ENCODE measurements around the gene HDGFL3.
"Not testable (repeated sequence)": the region's sequence is repeated elsewhere in the genome, so short reads cannot be mapped to it uniquely, and the experiment has no call there.

HDGFL3 gene

GRCh38 chr15:83166218-83166617, 41.4 kb downstream of the HDGFL3 start:
- Histone ChIP-seq H3K9me3 (ENCODE audit: control insufficient read depth, insufficient read depth, low read length) (no peaks in the 10 kb centered on the region), H3K27ac (ENCODE audit: low read depth, low read length) (no peak overlapping the region), H3K36me3 (ENCODE audit: control insufficient read depth, insufficient read depth, low read length) (peaks cover 14% of the 10 kb centered on the region), H3K27me3 (ENCODE audit: control insufficient read depth, insufficient read depth, low read length) (no peaks in the 10 kb centered on the region), H3K4me3 (ENCODE audit: low read depth, low read length) (no peak overlapping the region), H3K9ac (ENCODE audit: low read depth, low read length) (no peak overlapping the region), H3K4me1 (ENCODE audit: control insufficient read depth, insufficient read depth, low read length) (peaks cover 12% of the 10 kb centered on the region)

DNA sequence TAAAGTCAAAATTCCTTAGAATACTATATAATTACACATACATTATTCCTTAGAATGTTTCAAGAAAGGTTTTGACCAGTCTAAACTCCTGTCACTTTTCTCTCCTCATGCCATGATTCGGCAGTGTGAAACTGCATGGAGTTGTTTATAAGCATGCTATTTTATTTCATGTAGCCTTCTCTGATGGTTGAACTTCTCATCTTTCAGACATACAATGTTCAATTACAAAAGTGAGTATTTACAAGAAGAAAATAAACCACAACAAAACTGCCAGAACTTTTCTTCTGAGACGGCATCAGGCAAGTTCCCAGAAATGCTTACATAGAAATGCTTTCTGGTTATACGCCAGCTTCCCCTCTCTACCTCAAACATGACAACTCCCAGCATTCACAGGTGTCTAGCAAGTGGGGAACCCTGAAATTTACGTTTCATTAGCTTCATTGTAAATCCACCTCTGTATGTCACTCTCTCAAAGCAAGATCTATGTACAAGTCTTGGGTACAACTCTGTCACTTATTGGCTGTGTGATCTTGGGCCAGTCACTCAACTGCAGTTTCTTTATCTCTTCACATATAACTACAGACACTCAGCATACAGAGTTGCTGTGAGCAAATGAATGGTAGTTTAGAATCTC, 42.7 kb downstream of the HDGFL3 start:
- Histone ChIP-seq H3K9ac (ENCODE audit: low read depth, low read length) (no peak overlapping the region), H3K27me3 (ENCODE audit: control insufficient read depth, insufficient read depth, low read length) (no peaks in the 10 kb centered on the region), H3K4me3 (ENCODE audit: low read depth, low read length) (no peak overlapping the region), H3K36me3 (ENCODE audit: control insufficient read depth, insufficient read depth, low read length) (peaks cover 20% of the 10 kb centered on the region), H3K27ac (ENCODE audit: low read depth, low read length) (no peak overlapping the region), H3K9me3 (ENCODE audit: control insufficient read depth, insufficient read depth, low read length) (no peaks in the 10 kb centered on the region), H3K4me1 (ENCODE audit: control insufficient read depth, insufficient read depth, low read length) (peaks cover 12% of the 10 kb centered on the region)

GRCh38 chr15:83164111-83164770, 43.4 kb downstream of the HDGFL3 start:
- peaks cover 12% of the 10 kb centered on the region for H3K4me1 ChIP-seq (ENCODE audit: control insufficient read depth, insufficient read depth, low read length)
- no peaks in the 10 kb centered on the region for H3K9me3 ChIP-seq (ENCODE audit: control insufficient read depth, insufficient read depth, low read length)
- no peaks in the 10 kb centered on the region for H3K27me3 ChIP-seq (ENCODE audit: control insufficient read depth, insufficient read depth, low read length)
- H3K36me3 ChIP-seq (ENCODE audit: control insufficient read depth, insufficient read depth, low read length), result peaks cover 26% of the 10 kb centered on the region
- no peak overlapping the region for H3K4me3 ChIP-seq (ENCODE audit: low read depth, low read length)
- H3K27ac ChIP-seq (ENCODE audit: low read depth, low read length), result no peak overlapping the region
- no peak overlapping the region for H3K9ac ChIP-seq (ENCODE audit: low read depth, low read length)

DNA sequence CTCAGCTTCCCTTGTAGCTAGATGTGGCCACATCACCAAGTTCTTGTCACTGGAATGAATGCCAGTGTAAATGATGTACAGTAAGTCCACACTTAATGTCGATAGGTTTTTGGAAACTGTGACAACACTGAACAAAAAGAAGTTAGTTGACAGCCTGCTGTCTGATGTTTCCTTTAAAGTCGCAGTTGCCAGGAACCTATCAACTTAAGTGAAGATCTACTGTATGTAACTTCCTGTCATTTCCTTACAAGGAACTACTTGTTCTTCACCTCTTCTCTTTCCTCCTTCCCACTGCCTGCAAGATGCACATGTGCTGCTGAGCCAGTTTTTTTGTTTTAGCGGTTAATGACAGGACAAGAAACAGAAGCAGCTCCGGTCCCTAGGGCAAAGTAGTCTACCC, 44.6 kb downstream of the HDGFL3 start:
- Histone ChIP-seq H3K4me3 (ENCODE audit: low read depth, low read length) (no peak overlapping the region), H3K9me3 (ENCODE audit: control insufficient read depth, insufficient read depth, low read length) (no peaks in the 10 kb centered on the region), H3K4me1 (ENCODE audit: control insufficient read depth, insufficient read depth, low read length) (peaks cover 12% of the 10 kb centered on the region), H3K27me3 (ENCODE audit: control insufficient read depth, insufficient read depth, low read length) (no peaks in the 10 kb centered on the region), H3K9ac (ENCODE audit: low read depth, low read length) (no peak overlapping the region), H3K27ac (ENCODE audit: low read depth, low read length) (no peak overlapping the region), H3K36me3 (ENCODE audit: control insufficient read depth, insufficient read depth, low read length) (peaks cover 35% of the 10 kb centered on the region)

DNA sequence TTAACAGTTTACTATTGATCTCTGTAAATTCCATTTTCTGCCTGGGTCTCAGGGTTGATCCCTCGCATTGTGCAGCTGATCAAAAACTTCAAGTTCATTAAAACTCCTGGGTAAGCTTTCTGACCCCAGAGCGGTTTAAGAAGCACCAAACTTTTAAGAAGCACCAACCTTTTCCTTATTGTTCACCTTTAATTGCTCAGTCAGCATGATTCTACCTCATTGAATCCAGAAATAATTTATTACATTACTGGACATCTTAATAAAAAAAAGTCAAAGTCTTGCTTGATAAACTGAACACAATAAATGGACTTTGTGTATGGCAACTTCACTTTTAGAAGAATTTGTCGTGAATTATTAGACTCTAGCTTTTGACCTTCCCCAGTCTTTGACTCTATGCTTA, 46.9 kb downstream of the HDGFL3 start:
- H3K4me1 ChIP-seq (ENCODE audit: control insufficient read depth, insufficient read depth, low read length), result peaks cover 8% of the 10 kb centered on the region; the same call in 1 of the 2 replicates
- no peak overlapping the region for H3K9ac ChIP-seq (ENCODE audit: low read depth, low read length)
- no peak overlapping the region for H3K4me3 ChIP-seq (ENCODE audit: low read depth, low read length)
- no peaks in the 10 kb centered on the region for H3K9me3 ChIP-seq (ENCODE audit: control insufficient read depth, insufficient read depth, low read length)
- H3K27me3 ChIP-seq (ENCODE audit: control insufficient read depth, insufficient read depth, low read length), result no peaks in the 10 kb centered on the region
- H3K36me3 ChIP-seq (ENCODE audit: control insufficient read depth, insufficient read depth, low read length), result peaks cover 58% of the 10 kb centered on the region
- H3K27ac ChIP-seq (ENCODE audit: low read depth, low read length), result no peak overlapping the region

GRCh38 chr15:83158393-83158792, 49.2 kb downstream of the HDGFL3 start:
- H3K4me1 ChIP-seq (ENCODE audit: control insufficient read depth, insufficient read depth, low read length), result peaks cover 8% of the 10 kb centered on the region; the same call in 1 of the 2 replicates
- no peaks in the 10 kb centered on the region for H3K27me3 ChIP-seq (ENCODE audit: control insufficient read depth, insufficient read depth, low read length)
- H3K4me3 ChIP-seq (ENCODE audit: low read depth, low read length), result no peak overlapping the region
- H3K36me3 ChIP-seq (ENCODE audit: control insufficient read depth, insufficient read depth, low read length), result peaks cover 75% of the 10 kb centered on the region
- no peak overlapping the region for H3K9ac ChIP-seq (ENCODE audit: low read depth, low read length)
- H3K27ac ChIP-seq (ENCODE audit: low read depth, low read length), result no peak overlapping the region
- H3K9me3 ChIP-seq (ENCODE audit: control insufficient read depth, insufficient read depth, low read length), result no peaks in the 10 kb centered on the region

GRCh38 chr15:83155942-83156341, 51.7 kb downstream of the HDGFL3 start:
- Histone ChIP-seq H3K4me1 (ENCODE audit: control insufficient read depth, insufficient read depth, low read length) (peaks cover 8% of the 10 kb centered on the region; the same call in 1 of the 2 replicates), H3K36me3 (ENCODE audit: control insufficient read depth, insufficient read depth, low read length) (peaks cover 70% of the 10 kb centered on the region), H3K27ac (ENCODE audit: low read depth, low read length) (no peak overlapping the region), H3K9me3 (ENCODE audit: control insufficient read depth, insufficient read depth, low read length) (no peaks in the 10 kb centered on the region), H3K27me3 (ENCODE audit: control insufficient read depth, insufficient read depth, low read length) (no peaks in the 10 kb centered on the region), H3K9ac (ENCODE audit: low read depth, low read length) (no peak overlapping the region), H3K4me3 (ENCODE audit: low read depth, low read length) (no peak overlapping the region)

GRCh38 chr15:83153288-83153687, 54.3 kb downstream of the HDGFL3 start:
- Histone ChIP-seq H3K27me3 (ENCODE audit: control insufficient read depth, insufficient read depth, low read length) (no peaks in the 10 kb centered on the region), H3K9me3 (ENCODE audit: control insufficient read depth, insufficient read depth, low read length) (no peaks in the 10 kb centered on the region), H3K4me1 (ENCODE audit: control insufficient read depth, insufficient read depth, low read length) (peaks cover 14% of the 10 kb centered on the region; the same call in 1 of the 2 replicates), H3K36me3 (ENCODE audit: control insufficient read depth, insufficient read depth, low read length) (peaks cover 79% of the 10 kb centered on the region), H3K27ac (ENCODE audit: low read depth, low read length) (no peak overlapping the region), H3K4me3 (ENCODE audit: low read depth, low read length) (no peak overlapping the region), H3K9ac (ENCODE audit: low read depth, low read length) (no peak overlapping the region)

DNA sequence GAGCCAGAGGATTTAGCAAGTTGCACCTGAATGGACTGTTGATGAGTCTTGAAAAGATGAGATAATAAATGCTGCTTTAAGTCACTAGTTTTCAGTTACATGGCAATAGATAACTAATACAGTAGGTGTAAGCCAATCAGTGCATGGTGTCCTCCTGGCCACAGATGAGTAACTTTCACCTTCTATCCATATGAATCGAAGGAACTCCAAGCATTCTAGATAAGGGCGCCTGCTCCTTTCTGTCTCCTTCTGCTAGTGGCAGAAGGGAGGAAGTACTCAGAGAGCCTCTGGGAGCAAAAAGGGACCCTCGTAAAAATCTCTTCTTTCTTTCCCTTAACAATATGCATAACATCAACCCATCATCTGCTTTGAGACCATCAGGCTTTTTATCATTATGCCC, 62.9 kb downstream of the HDGFL3 start:
- H3K36me3 ChIP-seq (ENCODE audit: control insufficient read depth, insufficient read depth, low read length), result peaks cover 73% of the 10 kb centered on the region

GRCh38 chr15:83142151-83142550, 65.5 kb downstream of the HDGFL3 start:
- H3K9ac ChIP-seq (ENCODE audit: low read depth, low read length); H3K27me3 ChIP-seq (ENCODE audit: control insufficient read depth, insufficient read depth, low read length): not testable (repeated sequence)

More for the DNA sequence above, 62.9 kb downstream of the HDGFL3 start:
- H3K9ac ChIP-seq (ENCODE audit: low read depth, low read length), result no peak overlapping the region
- H3K27me3 ChIP-seq (ENCODE audit: control insufficient read depth, insufficient read depth, low read length), result no peaks in the 10 kb centered on the region
- H3K9me3 ChIP-seq (ENCODE audit: control insufficient read depth, insufficient read depth, low read length), result no peaks in the 10 kb centered on the region
- H3K4me3 ChIP-seq (ENCODE audit: low read depth, low read length), result no peak overlapping the region
- 0 out of 2 replicates have a peak, but pooled peaks cover under 1% of the 10 kb centered on the region for H3K4me1 ChIP-seq (ENCODE audit: control insufficient read depth, insufficient read depth, low read length)
- no peak overlapping the region for H3K27ac ChIP-seq (ENCODE audit: low read depth, low read length)

GRCh38 chr15:83132861-83133523, 74.6 kb downstream of the HDGFL3 start:
- no peaks in the 10 kb centered on the region for H3K27me3 ChIP-seq (ENCODE audit: control insufficient read depth, insufficient read depth, low read length)
- H3K36me3 ChIP-seq (ENCODE audit: control insufficient read depth, insufficient read depth, low read length), result peaks cover 39% of the 10 kb centered on the region
- no peaks in the 10 kb centered on the region for H3K9me3 ChIP-seq (ENCODE audit: control insufficient read depth, insufficient read depth, low read length)
- H3K4me3 ChIP-seq (ENCODE audit: low read depth, low read length), result no peak overlapping the region
- no peak overlapping the region for H3K9ac ChIP-seq (ENCODE audit: low read depth, low read length)
- no peak overlapping the region for H3K27ac ChIP-seq (ENCODE audit: low read depth, low read length)
- no peaks in the 10 kb centered on the region for H3K4me1 ChIP-seq (ENCODE audit: control insufficient read depth, insufficient read depth, low read length)

More at GRCh38 chr15:83142151-83142550, 65.5 kb downstream of the HDGFL3 start:
- peaks cover 73% of the 10 kb centered on the region for H3K36me3 ChIP-seq (ENCODE audit: control insufficient read depth, insufficient read depth, low read length)
- H3K4me3 ChIP-seq (ENCODE audit: low read depth, low read length); H3K27ac ChIP-seq (ENCODE audit: low read depth, low read length); H3K4me1 ChIP-seq (ENCODE audit: control insufficient read depth, insufficient read depth, low read length); H3K9me3 ChIP-seq (ENCODE audit: control insufficient read depth, insufficient read depth, low read length): not testable (repeated sequence)
